Dedifferentiated amniotic fluid mesenchymal stem cell (primary cell): Measurements from ENCODE around the gene RAD51D.
"Not testable (repeated sequence)": the region's sequence is repeated elsewhere in the genome, so short reads cannot be mapped to it uniquely, and the experiment has no call there.

ENCODE experiments used
- DNase-seq: peaks from one replicate; pipeline ENCODE4 v3.0.0-alpha.2; 2016; ENCODE audit errors: extremely low spot score

RAD51D gene

DNA sequence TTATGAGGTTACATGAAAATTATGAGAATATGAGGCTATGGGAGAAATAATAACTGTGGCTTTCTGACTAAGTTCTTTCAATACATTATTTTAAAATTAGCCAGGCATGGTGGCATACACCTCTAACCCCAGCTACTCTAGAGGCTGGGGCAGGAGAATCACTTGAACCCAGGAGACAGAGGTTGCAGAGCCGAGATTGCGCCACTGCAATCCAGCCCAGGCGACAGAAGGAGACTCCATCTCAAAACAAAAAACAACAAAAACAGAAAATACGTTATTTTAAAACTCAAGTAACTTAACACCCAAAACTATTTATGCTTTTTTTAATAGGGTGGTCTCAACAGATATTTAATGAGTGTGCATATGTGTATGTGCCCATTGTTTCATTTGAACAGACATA is 53.8 kb downstream of the RAD51D start:
- no peak for DNase-seq

- DNase-seq: no peak
Measured at GRCh38 chr17:35064516-35065215, 55.0 kb downstream of the RAD51D start.

GRCh38 chr17:35063514-35064223 is 56.0 kb downstream of the RAD51D start, which contains the start of gene RFFL:
TSS of gene RFFL (minus strand) at chr17:35063707. CDS start at chr17:35026553, 37,154 bp downstream.
- peak; percentile 99 for DNase-seq

DNA sequence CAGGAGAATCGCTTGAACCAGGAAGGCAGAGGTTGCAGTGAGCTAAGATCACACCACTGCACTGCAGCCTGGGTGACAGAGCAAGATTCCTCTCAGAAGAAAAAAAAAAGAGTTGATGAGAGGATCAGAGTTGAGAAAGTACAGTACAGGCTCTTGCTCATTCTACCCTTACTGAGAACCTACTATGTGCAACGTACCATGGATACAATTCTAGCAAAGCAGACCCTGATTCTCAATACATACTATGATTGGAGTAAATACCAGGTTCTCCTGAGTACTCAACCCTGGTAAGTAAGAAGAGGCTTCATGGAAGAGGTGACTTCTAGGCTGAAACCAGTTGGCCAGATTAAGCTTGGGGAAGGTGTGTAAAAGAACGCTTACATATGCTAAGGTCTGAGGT is 57.4 kb downstream of the RAD51D start:
- DNase-seq: no peak

GRCh38 chr17:35057332-35057915 is 62.2 kb downstream of the RAD51D start:
- DNase-seq: no peak

- DNase-seq: no peak
Measured at GRCh38 chr17:35056013-35056412, 63.6 kb downstream of the RAD51D start.

DNA sequence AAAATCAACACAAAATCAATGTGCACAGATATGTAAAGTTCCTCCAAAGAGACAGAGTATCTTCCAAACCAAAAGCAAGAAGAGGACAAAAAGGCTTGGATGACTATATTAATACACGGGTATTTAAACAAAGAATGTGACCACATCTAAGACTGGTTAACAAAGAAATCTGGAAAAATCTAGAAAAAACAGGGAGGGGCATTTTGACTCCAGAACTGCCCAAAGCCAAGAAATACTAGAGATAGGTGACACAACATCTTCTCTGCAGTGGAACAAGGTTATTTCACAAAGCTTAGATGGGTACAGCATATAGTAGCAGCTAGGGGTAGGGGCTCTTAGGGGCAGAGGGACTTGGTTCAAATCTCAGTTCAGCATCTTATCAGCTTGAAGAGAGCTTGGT is 66.5 kb downstream of the RAD51D start:
- DNase-seq: no peak

DNA sequence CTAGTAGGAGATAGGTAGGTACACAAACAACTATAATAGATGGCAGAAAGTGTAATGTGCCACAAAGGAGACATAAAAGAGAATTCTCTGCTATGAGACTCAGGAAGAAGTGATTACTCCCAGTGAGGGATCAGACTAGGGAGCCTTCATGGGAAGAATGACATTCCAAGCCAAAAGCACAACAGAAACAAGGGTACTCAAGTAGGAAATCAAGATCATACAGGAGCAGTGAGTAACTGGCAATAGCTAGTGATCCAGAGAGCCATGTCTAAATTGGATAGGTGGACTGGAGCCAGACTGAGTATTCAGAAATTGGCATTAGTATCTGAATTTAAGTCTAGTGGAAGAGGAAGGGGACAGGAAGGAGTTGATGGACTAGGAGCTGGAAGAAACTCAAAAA is 66.9 kb downstream of the RAD51D start:
- no peak for DNase-seq

GRCh38 chr17:35052241-35052610 is 67.4 kb downstream of the RAD51D start:
- DNase-seq: no peak

GRCh38 chr17:35051579-35052240 is 68.0 kb downstream of the RAD51D start:
- no peak for DNase-seq

- DNase-seq: no peak
Measured at GRCh38 chr17:35051183-35051578, 68.5 kb downstream of the RAD51D start.

- DNase-seq: no peak
Measured at GRCh38 chr17:35050170-35050569, 69.5 kb downstream of the RAD51D start.

DNA sequence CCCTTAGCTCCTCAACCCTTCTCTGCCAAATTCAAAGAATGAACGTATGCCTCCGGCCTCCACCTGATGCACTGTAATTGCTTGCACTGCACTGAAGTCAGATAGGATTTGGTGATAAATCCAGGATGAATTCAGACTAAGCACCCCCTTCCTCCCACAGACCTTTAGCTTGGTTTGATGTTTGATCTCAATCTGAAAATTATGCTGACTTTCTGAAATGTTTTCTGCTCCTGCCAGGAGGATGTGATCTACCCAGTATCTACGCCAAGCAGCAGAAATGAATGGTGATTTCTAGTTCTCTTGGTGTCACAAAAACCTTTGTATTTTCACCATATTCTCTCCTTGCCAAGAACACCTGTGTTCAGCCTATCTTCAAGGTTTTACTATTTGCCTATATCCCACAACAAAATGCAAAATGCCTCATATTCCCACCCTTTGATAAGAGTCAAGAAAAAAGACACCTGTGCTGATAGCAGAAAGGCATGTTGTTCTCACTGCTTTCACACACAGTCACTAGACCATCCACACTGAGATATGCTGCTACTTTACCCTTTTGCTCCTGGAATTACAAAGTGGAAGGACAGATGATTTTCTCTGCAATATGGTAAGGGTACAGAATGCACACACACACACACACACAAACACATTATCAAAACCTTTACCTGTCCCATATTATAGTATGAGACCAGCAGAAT is 70.8 kb downstream of the RAD51D start:
- DNase-seq: no peak

DNA sequence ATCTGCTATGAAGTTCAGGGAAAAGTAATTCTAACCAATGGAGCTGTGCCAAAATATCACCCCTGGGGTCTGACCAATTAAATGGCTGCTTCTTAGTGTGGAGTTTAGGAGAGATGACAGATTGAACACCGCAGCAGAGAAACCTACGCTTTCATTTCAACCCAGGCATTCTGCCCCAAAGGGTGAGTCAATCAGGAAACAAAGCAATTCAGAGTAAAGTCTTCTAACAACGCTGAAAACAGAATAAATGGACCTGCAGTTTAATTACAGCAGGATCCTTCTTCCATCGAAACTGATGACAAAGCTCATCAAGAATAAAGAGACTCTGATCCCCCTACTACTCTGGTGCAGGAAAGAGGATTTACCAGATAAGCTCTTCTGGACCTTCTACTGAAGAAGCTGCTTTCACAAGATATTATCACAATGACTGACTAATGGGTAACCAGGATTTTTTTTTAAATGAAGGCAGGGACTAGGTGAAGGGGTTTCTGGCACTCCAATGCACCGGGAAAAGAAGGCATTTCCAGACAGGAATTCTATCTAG is 72.8 kb downstream of the RAD51D start:
- no peak for DNase-seq

- DNase-seq: no peak
Measured at GRCh38 chr17:35046245-35046644, 73.4 kb downstream of the RAD51D start.

DNA sequence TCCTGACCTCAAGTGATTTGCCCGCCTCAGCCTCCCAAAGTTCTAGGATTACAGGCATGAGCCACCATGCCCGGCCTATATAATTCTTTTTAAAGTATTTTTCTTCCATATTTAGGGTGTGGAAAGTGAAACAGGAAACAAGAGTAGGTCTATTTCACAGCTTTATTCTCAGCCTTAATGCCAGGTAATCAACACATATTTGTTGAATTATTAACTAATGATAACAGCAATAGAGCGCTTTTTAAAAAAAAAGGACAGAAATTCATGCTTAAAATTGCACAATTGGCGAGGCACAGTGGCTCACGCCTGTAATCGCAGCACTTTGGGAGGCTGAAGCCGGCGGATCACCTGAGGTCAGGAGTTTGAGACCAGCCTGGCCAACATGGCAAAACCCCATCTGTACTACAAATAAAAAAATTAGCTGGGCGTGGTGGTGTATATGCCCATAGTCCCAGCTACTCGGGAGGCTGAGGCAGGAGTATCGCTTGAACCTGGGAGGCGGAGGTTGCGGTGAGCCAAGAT is 74.1 kb downstream of the RAD51D start:
- not testable (repeated sequence) for DNase-seq

DNA sequence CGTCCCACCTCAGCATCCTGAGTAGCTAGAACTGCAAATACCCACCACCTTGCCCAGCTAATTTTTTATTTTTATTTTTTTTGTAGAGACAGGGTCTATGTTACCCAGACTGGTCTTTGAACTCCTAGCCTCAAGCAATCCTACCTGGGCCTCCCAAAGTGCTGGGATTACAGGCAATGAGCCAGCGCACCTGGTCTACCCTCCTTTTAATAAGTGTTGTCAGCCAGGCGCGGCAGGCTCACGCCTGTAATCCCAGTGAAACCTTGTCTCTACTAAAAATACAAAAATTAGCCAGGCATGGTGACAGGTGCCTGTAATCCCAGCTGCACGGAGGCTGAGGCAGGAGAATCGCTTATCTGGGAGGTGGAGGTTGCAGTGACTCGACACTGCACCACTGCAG is 75.5 kb downstream of the RAD51D start:
- no peak for DNase-seq
